HG03460 (cell line): Measurements from ENCODE around the gene NHERF1.

Experiments used
- ATAC-seq: cut with Tn5 transposase; IDR thresholded peaks from one replicate; pipeline ENCODE4 v1.9.1; 2021; ENCODE audit not compliant: unreplicated experiment

The NHERF1 gene

DNA sequence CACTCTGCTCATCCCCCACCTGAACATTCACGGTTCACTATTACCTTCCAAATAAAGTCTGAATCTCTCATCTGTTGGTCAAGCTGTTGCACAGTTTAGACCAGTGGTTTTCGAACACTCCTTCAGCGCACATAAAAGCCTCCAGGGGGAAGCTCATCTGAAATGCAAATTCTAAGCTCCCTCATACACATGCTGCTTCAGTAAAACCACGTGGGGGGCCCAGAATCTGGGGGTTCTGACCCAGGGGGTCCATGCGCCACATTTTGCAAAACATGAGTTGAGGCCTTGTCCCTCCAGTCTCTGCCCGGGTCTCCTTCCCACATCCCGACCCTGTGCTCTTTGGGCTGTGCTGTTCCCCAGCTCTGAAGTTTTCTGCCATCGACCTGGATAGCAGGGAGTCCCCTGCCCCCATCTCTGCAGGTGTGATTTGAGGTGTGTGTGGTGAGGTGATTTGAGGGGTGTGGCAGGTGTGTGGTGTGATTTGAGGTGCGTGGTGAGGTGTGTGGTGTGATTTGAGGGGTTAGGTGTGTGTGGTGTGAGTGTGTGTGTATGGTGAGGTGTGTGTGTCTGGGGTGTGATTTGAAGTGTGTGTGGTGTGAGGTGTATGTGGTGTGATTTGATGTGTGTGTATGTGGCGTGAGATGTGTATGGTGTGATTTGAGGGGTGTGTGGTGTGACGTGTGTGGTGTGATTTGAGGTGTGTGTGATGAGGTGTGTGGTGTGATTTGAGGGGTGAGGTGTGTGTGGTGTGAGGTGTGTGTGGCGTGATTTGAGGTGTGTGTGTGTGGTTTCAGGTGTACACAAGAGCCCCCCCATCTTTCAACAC lies 16.2 kb upstream of the NHERF1 start:
- no peak for ATAC-seq

DNA sequence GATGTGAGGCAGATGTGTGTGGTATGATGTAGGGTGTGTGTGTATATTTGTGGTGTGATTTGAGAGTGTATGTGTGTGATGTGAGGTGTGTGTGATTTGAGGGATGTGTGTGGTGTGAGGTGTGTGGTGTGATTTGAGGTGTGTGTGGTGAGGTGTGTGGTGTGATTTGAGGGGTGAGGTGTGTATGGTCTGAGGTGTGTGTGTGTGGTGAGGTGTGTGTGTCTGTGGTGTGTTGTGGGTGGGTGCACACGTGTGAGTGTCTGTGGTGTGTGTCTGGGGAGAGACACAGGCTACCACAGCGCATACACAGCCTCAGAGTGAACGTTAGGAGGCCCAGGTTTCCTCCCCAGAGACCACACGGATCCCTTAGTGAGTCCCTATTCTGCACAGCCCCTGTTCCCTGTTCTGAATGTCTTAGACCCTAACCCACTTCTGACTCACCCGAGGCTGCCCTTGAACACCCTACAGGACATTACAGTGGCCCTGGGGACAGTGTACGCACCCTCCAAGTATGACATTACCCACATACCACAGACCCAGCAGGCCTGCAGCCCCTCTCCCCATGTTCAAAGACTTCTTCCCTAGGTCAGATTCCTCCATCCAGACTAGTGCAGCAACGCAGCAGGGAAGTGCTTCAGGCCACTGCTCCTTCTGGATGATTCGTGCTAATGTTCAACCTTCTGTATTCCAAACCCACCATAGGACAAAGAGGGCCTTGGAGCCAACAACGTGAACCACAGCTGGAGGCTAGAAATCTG lies 14.9 kb upstream of the NHERF1 start:
- no peak for ATAC-seq

DNA sequence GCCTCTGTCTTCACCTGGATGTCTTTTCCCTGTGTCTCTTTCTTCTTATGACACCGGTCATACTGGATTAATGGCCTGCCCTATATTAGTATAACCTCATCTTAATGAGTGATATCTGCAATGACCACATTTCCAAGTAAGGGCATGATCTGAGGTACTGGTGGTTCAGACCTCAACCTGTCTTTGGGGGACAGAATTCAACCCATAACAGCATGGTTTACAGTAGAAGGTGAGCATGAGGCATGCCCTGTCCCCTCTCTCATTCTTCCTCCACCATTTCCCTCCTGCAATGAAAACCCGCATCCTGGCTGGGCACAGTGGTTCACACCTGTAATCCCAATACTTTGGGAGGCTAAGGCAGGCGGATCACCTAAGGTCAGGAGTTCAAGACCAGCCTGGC lies 14.2 kb upstream of the NHERF1 start:
- no peak for ATAC-seq

DNA sequence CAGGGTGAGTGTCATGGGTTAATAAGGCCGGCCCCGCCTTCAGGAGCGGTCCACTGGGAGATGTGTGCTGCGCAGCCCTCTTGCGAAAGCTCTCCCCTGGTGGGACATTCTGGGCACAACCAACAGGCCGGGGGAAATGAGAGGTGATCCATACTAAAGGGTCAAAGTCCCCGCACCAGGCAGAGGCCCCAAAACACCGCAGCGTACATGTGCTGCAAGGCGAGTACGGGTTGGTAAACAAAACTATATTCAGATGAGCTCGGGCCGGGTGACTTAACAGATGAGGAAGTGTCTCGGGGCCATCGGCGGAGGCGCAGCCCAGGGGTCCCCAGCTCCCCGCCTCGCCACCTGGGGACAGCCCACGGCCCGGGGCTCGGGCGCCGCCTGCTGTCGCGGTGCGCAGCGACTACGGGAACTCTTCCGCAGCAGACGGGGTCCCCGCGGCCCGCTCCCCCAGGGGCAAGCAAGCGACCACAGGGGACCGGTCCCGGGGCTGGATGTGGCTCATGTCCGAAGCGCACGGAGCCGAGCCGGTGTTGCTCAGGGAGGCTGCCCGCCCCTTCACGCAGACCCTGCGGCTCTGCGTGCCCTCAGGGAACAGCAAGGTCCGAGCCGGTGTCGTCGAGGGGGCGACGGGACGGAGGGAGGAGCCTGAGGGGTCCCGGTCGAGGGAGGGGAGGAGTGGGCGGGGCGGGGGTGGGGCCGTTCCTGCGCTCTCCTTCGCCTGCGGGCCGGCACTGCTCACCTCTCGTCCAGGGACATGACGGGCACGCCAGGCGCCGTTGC lies 11.7 kb upstream of the NHERF1 start, which contains the start of gene RAB37:
Gene RAB37, plus strand, starts transcription at position 744 of the 786 bp plus-strand sequence. Its CDS starts 17 bp downstream, at position 761.
- ATAC-seq = no peak

DNA sequence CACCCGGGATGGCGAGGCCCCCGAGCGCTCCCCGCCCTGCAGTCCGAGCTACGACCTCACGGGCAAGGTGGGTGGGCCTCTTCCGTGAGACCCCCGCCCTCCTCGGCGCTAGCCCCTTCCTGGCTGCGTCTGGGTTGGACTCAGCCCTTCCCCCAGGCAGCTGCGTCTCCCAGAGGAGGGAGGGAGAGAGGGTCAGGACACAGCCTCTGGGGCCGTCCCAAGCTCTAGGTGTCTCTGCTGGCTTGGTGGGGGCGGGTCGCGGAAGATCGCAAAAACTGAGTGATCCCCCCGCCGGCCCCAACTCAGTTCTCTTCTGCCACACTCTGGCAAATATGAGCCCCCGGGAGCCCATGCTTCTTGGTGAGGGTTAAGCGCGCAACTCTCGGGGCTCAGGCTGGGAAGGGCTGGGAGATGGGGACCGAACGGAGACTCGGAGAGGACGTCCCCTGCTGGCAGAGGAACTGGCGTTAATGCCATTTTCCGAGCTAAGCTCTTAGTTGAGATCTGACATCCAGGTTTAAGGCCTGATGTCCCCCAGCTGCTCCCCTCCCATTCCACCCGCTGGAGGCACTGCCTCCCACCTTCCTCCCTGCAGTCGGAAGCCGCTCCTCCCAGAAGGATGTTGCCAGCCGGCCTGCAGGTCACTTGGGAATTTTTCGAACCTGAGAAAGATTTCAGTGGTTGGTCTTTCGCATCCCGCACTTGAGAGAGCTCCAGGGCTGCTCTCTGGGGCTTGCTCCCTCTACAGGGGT lies 11.0 kb upstream of the NHERF1 start:
- no peak for ATAC-seq

DNA sequence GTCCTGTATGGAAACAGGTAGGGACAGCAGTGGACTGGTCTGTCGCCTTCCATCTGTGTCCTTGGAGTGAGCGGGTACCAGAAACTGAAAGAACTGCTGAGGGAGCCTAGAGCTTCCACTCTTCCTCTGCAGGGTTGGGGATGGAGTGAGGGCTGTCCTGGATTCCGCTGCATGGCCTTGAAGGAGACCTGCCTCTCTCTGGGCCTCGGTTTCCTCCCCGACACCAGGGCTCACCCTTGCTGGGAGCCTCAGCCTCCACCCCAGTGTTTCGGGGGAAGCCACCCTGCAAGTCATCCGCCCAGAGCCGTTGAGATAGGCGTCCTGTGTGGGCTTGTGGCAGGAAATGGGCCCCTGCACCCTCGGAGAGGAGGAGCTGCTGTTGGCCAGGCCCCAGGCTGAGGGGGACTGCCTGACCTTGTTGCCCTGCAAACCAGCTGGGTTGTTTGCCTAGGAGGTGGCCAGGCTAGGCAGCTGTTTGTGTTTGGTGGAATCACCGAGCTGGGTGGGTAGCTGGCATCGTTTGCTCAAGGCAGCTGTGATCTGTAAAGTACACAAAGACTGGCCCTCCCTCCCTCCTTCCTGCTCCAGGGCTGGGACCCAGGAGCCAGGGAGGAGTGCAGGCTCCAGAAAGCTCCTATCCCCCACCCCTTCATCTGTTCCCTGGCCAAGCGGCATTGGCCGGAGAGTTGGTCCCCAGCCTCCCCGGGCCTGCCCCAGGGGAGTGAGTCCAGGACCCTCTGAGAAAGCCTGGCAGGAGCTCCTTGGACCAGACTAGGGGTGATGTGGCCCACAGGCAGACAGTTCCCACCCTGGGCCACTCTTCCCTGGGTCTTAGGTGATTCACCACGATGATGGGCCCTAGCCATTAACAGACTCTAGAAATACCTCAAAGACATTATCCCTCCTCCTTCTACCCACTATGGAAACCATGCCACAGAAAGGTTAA lies 10.1 kb upstream of the NHERF1 start:
- ATAC-seq = peak; percentile 51

DNA sequence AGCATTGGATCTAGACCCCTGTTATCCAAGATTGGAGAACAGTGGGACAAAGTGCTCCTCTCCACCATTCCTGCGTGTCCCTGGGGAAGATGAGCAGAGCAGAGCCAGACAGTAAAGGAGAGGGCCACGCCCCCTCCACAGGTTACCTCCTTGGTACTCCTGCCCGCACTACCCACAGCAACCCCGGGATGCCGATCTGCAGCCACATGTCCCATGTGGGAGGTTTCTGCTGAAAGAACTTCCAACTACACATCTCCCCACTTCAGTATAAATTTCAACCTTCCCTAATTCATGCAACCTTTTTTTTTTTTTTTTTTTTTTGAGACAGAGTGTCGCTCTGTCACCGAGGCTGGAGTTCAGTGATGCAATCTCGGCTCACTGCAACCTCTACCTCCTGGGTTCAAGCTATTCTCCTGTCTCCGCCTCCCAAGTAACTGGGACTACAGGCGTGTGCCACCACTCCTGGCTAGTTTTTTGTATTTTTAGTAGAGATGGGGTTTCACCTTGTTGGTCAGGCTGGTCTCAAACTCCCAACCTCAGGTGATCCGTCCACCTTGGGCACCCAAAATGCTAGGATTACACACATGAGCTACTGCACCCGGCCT lies 9.1 kb upstream of the NHERF1 start:
- ATAC-seq = no peak

DNA sequence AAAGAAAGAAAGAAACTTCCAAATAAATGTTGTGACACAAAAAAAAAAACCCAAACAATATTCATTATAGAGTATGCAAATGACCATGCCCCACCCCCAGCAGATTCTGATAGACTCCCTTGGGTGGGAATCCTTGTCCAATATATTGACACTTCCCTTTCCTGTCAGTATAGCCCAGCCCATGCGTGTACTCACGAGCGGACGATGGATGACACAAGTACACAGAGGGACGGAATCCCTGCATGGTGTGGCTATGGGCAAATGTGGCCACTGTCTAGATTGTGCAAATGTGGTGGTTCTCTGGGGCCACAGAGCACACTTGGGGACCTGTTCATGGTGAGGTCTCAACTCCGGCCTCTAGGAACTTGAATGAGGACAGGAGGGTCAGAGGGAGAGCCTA lies 8.3 kb upstream of the NHERF1 start:
- no peak for ATAC-seq

DNA sequence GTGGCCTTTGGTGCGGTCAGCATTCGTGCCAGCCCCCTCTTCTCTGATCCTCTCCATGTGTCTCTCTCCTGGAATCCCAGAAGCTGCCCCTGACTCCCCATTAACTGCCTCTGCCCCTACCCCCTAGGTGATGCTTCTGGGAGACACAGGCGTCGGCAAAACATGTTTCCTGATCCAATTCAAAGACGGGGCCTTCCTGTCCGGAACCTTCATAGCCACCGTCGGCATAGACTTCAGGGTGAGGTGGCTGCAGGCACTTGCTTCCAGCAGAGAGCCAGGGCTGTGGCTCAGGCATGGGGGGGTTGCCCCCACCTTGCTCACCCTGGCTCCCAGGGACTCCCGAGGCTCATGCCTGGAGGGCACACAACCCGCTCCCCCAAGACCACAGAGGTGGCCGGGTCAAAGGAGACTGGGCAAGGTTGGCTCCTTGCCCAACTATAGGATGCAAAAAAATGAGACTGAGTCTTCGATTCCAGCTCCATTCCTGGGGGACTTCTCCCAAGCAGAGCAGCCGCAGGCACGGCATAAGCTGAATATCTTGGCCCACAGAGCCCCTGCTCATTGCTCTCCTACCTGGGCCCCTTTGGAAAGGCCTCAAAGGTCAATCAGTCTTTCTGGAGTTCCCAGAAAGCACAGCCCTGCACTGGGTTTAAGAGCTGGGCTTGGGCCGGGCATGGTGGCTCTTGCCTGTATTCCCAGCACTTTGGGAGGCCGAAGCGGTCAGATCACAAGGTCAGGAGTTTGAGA lies 7.6 kb upstream of the NHERF1 start:
- no peak for ATAC-seq

DNA sequence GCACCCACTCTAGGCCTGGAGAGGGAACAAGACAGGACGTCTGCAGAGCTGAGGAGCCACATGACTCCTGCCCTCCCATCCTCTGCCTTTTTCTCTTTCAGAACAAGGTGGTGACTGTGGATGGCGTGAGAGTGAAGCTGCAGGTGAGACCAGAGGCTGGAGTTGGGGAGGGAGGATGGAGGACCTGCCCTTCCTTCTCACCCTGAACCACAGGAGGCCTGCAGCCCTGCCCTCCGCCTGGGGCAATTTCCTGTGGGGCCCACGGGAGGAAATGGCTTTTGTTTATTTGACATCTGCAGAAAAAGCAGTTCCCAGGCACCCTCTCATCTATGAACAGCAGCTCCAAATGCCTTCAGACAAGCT lies 6.3 kb upstream of the NHERF1 start:
- no peak for ATAC-seq

DNA sequence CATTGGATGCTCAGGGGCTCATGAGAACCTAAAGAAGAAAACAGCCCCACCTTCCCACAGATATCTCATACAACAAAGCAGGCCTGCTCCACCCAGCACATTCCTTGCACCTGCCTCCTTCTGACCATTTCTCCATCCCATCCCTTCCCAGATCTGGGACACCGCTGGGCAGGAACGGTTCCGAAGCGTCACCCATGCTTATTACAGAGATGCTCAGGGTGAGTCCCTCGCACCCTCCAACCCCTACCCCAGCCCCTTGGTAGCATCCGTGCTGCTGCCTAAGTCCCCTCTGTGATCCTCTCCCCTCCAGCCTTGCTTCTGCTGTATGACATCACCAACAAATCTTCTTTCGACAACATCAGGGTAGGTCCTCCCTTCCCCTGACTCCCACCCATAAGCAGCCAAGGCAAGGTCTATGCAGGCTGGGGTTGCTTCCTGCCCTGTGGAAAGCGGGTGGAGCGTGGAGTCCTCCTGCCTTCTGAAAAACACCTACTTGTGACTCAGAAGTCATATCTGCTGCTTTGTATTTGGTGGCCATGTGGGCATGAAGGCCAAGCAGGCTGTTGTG lies 5.4 kb upstream of the NHERF1 start:
- ATAC-seq = no peak

DNA sequence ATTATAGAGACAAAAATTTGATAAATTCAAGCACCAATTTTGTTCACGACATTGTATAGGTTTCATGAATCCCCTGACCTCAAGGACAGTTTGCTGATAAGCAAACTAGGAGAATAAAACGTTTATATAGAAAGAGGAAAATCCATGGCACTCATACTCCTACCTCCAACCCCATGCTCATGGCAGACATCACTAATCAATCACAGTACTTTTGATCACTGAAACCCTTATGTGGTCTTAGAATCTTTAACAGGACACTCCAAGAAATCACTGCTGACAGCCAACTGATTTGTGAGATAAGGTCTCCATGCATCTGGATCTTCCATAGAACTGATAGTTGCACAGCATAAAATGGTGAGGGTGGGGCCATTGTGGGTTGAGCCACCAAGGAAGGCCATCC lies 4.7 kb upstream of the NHERF1 start:
- ATAC-seq = no peak

DNA sequence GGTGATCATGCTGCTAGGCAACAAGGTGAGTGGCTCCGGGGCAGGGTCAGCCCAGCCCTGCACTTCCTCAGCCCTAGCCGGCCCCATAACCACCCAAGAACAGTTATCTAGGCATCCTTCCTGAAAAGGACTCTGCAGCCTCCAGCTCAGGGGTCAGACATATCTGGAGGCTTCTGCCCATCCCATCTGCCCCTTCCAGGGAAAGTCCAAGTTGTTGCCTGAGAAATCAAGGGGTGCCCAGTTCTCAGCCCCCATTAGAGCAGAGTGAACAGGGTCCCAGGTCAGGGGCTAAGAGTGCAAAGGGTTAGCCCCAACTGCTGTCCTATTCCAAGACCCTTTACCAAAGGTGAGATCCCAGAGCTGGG lies 4.1 kb upstream of the NHERF1 start:
- ATAC-seq = no peak

DNA sequence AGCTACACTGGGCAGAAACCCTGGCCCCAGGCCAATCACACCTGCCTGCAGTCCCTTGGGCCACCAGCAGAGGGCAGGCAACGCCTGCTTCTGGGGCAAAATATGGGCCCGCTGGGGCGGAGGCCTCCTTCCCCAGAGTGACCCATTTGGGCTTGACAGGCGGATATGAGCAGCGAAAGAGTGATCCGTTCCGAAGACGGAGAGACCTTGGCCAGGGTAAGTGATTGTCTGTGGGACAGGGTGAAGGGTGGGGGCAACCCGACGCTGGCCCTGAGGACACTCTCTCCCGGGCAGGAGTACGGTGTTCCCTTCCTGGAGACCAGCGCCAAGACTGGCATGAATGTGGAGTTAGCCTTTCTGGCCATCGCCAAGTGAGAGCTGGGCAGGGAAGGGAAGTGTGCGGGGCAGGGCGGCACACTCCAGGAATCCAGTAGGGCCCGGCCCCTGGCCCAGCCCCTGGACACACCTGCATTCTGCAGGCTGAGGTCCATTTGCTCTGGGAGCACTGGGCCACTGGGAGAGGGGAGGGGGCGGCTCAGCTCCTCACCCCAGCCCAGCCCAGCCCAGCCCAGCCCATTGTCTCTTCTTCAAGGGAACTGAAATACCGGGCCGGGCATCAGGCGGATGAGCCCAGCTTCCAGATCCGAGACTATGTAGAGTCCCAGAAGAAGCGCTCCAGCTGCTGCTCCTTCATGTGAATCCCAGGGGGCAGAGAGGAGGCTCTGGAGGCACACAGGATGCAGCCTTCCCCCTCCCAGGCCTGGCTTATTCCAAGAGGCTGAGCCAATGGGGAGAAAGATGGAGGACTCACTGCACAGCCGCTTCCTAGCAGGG lies 3.5 kb upstream of the NHERF1 start:
- no peak for ATAC-seq

DNA sequence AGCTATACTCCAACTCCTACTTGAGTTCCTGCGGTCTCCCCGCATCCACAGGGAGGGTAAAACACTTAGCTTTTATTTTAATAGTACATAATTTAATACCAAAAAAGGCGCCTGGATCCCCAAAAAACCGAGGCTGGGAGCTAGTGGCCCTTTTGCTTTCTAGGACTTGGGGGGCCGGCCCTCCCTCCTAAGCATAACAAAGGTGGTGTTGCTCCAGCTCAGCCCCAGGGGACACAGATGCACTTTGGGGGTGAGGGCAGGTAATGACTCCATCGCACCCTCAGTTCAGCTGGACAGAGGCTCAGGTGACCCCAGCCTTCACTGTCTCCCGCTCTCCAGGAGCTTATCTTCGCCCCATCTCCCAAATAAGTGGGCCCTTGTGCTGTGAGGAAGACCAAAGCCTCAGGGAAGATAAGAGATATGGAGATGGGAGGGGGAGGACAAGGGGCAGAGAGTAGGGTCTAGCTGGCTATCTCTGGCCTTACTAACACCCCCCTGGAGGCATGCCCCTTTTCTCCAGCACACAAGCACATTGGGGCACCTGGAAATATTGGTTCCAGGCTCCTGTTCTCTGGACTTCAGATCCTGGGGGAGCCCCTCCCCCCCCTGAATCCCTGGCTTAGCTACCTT lies 2.8 kb upstream of the NHERF1 start:
- ATAC-seq = no peak

DNA sequence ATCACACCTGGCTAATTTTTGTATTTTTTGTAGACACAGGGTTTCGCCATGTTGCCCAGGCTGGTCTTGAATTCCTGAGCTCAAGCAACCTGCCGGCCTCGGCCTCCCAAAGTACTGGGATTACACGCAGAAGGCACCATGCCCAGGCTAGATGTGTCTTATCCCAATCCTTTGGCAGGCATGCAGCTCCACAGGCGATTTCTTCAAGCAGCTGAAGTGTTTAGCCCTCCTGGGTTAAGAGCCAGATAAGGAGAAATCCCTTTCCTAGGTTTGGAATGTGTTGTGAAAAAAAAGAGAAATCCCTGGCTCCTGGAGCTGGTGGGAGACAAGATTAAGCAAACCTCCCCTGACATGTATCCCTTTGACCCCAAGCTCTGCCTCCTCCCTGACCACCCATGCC lies 2.1 kb upstream of the NHERF1 start:
- no peak for ATAC-seq

DNA sequence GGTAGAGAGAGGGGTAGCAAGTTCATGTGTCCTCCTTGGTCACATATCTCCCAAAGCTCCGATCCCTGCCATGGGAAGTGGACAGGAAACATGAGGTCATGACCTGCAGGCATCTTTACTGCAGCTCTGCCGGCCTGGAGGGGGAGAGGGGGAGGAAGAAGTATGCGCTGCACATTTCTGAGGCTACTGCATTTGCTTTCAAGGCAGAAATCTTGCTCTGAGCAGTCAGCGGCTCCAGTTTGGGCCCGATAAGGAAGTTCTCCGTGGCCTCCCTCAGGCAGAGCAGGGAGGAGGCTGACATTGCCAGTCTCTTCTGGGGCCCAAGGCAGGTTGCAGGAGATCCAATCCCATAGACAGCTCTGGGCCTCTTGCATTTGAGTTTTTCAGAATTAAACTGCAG lies 1.5 kb upstream of the NHERF1 start:
- ATAC-seq = no peak
